IMR-90 (cell line): ENCODE measurements around the gene PCDHA1. TPM values are rescaled to one million over a fixed set of nuclear protein-coding genes. Genes with fewer than 3 reads are reported as not detected.

Experiments
- ATAC-seq: fragments of 200-7000 bp; cut with Tn5 transposase; 2 replicates; pipeline ENCODE4 v1.9.1; 2020; ENCODE audit warnings: low read depth, mild to moderate bottlenecking, moderate library complexity
- BruUV-seq: library from RNA; stranded (reverse); fragments of 400-500 nt; replicated peaks from 2 replicates; lab custom pipeline; 2021; lab: Mats Ljungman, UMichigan
- CTCF ChIA-PET: fragments of 300-600 bp; formaldehyde crosslinking; extraction: SDS; loops from one replicate; lab custom pipeline; 2021; ENCODE audit warnings: antibody characterized with exemption; lab: Yijun Ruan, JAX
- POLR2A ChIA-PET: fragments of 300-600 bp; sonication (Branson Sonifier 250); formaldehyde crosslinking; loops from one replicate; lab custom pipeline; 2022; ENCODE audit warnings: antibody characterized with exemption; ENCODE audit not compliant: unreplicated experiment; lab: Charles Lee
- DNase-seq: peaks from one replicate; pipeline ENCODE4 v3.0.0; 2013
- H2AFZ ChIP-seq: replicated peaks from 2 replicates; pipeline ENCODE3; 2013; ENCODE audit warnings: low read length, mild to moderate bottlenecking; ENCODE audit not compliant: poor library complexity
- H2AK5ac ChIP-seq: 2 replicates; pipeline ENCODE4 v1.6.1; 2013; ENCODE audit warnings: low read depth, low read length, inconsistent platforms
- H2AK9ac ChIP-seq: replicated peaks from 2 replicates; pipeline ENCODE3; 2013; ENCODE audit warnings: mild to moderate bottlenecking, low read depth, low read length, moderate library complexity; ENCODE audit not compliant: poor library complexity
- H2BK120ac ChIP-seq: 2 replicates; pipeline ENCODE4 v1.6.1; 2013; ENCODE audit warnings: low read depth, low read length, inconsistent platforms
- H2BK15ac ChIP-seq: 3 replicates; pipeline ENCODE4 v1.6.1; 2013; ENCODE audit warnings: low read depth, low read length, inconsistent platforms
- H2BK20ac ChIP-seq: 2 replicates; pipeline ENCODE4 v1.6.1; 2013; ENCODE audit warnings: low read depth, mild to moderate bottlenecking, inconsistent platforms, low read length, moderate library complexity
- H2BK5ac ChIP-seq: 2 replicates; pipeline ENCODE4 v1.6.1; 2013; ENCODE audit warnings: mild to moderate bottlenecking, low read depth, low read length, inconsistent platforms; ENCODE audit not compliant: poor library complexity, severe bottlenecking
- H3K14ac ChIP-seq: replicated peaks from 2 replicates; pipeline ENCODE4 v1.6.1; 2013; ENCODE audit warnings: low read depth, low read length, inconsistent platforms
- H3K18ac ChIP-seq: 2 replicates; pipeline ENCODE4 v1.6.1; 2013; ENCODE audit warnings: low read depth, low read length, control low read depth
- H3K23ac ChIP-seq: 2 replicates; pipeline ENCODE4 v1.6.1; 2013; ENCODE audit warnings: low read depth, low read length, inconsistent platforms
- H3K27ac ChIP-seq: 2 replicates; pipeline ENCODE4 v1.5.1; 2013; ENCODE audit warnings: mild to moderate bottlenecking, control low read depth, low read length; ENCODE audit not compliant: insufficient read depth
- H3K27me3 ChIP-seq: 2 replicates; pipeline ENCODE4 v1.6.1; 2013; ENCODE audit warnings: low read length; ENCODE audit not compliant: control insufficient read depth, insufficient read depth
- H3K36me3 ChIP-seq: 2 replicates; pipeline ENCODE4 v1.6.1; 2013; ENCODE audit warnings: low read length, mixed read lengths; ENCODE audit not compliant: control insufficient read depth, insufficient read depth
- H3K4ac ChIP-seq: 2 replicates; pipeline ENCODE4 v1.6.1; 2013; ENCODE audit warnings: low read depth, low read length, inconsistent platforms
- H3K4me1 ChIP-seq: 2 replicates; pipeline ENCODE4 v1.6.1; 2013; ENCODE audit warnings: low read length, mixed read lengths; ENCODE audit not compliant: control insufficient read depth, insufficient read depth
- H3K4me2 ChIP-seq: 2 replicates; pipeline ENCODE4 v1.6.1; 2013; ENCODE audit warnings: low read depth, mild to moderate bottlenecking, control low read depth, low read length, moderate library complexity
- H3K4me3 ChIP-seq: 2 replicates; pipeline ENCODE4 v1.5.1; 2013; ENCODE audit warnings: low read depth, mild to moderate bottlenecking, control low read depth, low read length, moderate library complexity; ENCODE audit not compliant: insufficient read depth
- H3K56ac ChIP-seq: 2 replicates; pipeline ENCODE4 v1.6.1; 2013; ENCODE audit warnings: low read length, inconsistent platforms; ENCODE audit not compliant: insufficient read depth; ENCODE audit errors: extremely low read depth
- H3K79me1 ChIP-seq, 2 experiments: 2 replicates each; pipeline ENCODE4 v1.6.1; 2013; ENCODE audit warnings: low read length in 2 of 2, inconsistent platforms in 1 of 2, low read depth in 1 of 2
- H3K9ac ChIP-seq: 2 replicates; pipeline ENCODE4 v1.6.1; 2013; ENCODE audit warnings: low read depth, low read length, control low read depth
- H3K9me1 ChIP-seq: 2 replicates; pipeline ENCODE4 v1.6.1; 2013; ENCODE audit warnings: low read length, inconsistent platforms; ENCODE audit not compliant: insufficient read depth
- H3K9me3 ChIP-seq: 2 replicates; pipeline ENCODE4 v1.6.1; 2013; ENCODE audit warnings: low read length; ENCODE audit not compliant: control insufficient read depth, insufficient read depth
- H4K20me1 ChIP-seq: 2 replicates; pipeline ENCODE4 v1.6.1; 2013; ENCODE audit warnings: low read length, inconsistent platforms; ENCODE audit not compliant: insufficient read depth
- H4K5ac ChIP-seq: 2 replicates; pipeline ENCODE4 v1.6.1; 2013; ENCODE audit warnings: mild to moderate bottlenecking, low read depth, low read length, control low read depth
- H4K8ac ChIP-seq, 2 experiments: 2 replicates each; pipeline ENCODE4 v1.6.1; 2013; ENCODE audit warnings: low read depth in 2 of 2, low read length in 2 of 2, control low read depth in 1 of 2, inconsistent platforms in 1 of 2
- H4K91ac ChIP-seq: 2 replicates; pipeline ENCODE4 v1.6.1; 2013; ENCODE audit warnings: low read depth, low read length, inconsistent platforms; ENCODE audit not compliant: insufficient read depth
- CHD1 ChIP-seq: IDR thresholded peaks from 2 replicates; pipeline ENCODE4 v1.6.1; 2012; ENCODE audit warnings: low read depth, low read length, improper control_type of control experiment
- MAFK ChIP-seq: IDR thresholded peaks from 2 replicates; pipeline ENCODE4 v1.6.1; 2012; ENCODE audit warnings: low read depth, low read length, improper control_type of control experiment
- RCOR1 ChIP-seq: IDR thresholded peaks from 2 replicates; pipeline ENCODE4 v1.6.1; 2012; ENCODE audit warnings: mild to moderate bottlenecking, low read length, improper control_type of control experiment; ENCODE audit not compliant: insufficient replicate concordance
- SMC3 ChIP-seq: fragments of 150-350 bp; IDR thresholded peaks from 2 replicates; pipeline ENCODE4 v1.6.1; 2016; ENCODE audit warnings: low read depth, mild to moderate bottlenecking, antibody characterized with exemption, low read length, moderate library complexity
- WGBS, 2 experiments: methylation state at CpG; one replicate each; pipeline versions ENCODE4 v1.1.5 to v1.1.7; 2013; ENCODE audit warnings: missing lambda C conversion rate in 2 of 2; ENCODE audit not compliant: insufficient read length in 1 of 2; ENCODE audit errors: extremely low coverage in 2 of 2; 5-methylcytosine and 5-hydroxymethylcytosine counted together
- dilution Hi-C: fragments of 300-500 bp; cut with HindIII; formaldehyde crosslinking; loops from one replicate; pipeline ENCODE4 v1.14.3; 2018; ENCODE audit warnings: low sequenced_read_pairs; ENCODE audit not compliant: unreplicated experiment
- in situ Hi-C: fragments of 300-500 bp; cut with MboI; formaldehyde crosslinking; loops from 3 replicates; pipeline ENCODE4 v1.14.3; 2019; ENCODE audit warnings: low sequenced_read_pairs, inconsistent platforms, mixed read lengths
- intact Hi-C: fragments of 100-400 bp; cut with micrococcal nuclease; formaldehyde crosslinking; loops from 2 replicates; pipeline ENCODE4 v1.10.0; 2022
- polyA plus RNA-seq, 3 experiments: library from polyadenylated mRNA; depleted of rRNA; stranded (reverse); fragments of >200 nt; gene quantifications; 2 replicates each; pipeline ENCODE4 v1.2.3, GENCODE V29; 2012; ENCODE audit warnings: low replicate concordance in 1 of 3
- total RNA-seq: library from RNA; depleted of rRNA; stranded (reverse); fragments of >200 nt; gene quantifications from 2 replicates; pipeline ENCODE4 v1.2.3, GENCODE V29; 2012
- TF ChIP-seq, protein P1 (sequence below): fragments of 150-350 bp; IDR thresholded peaks from 2 replicates; pipeline ENCODE4 v1.6.1; 2016; ENCODE audit warnings: low read depth, mild to moderate bottlenecking, low read length, moderate library complexity, borderline replicate concordance

Gene PCDHA1
- total and polyA plus RNA-seq, 2 of the 4 experiments (the other 2 are of a cell fraction) = under 0.01 to 0.05 TPM

GRCh38 chr5:141041427-141041785 lies 255.5 kb downstream of the PCDHA1 start:
- no peaks in the 10 kb centered on the region for H3K9me1 ChIP-seq
- no peaks in the 10 kb centered on the region for H3K4me1 ChIP-seq
- no CpG with 5 or more reads among the region's 4 CpGs for WGBS, 2 experiments
- no peak overlapping the region for H2AK9ac ChIP-seq
- H3K14ac ChIP-seq = no peak overlapping the region
- no peak overlapping the region for H3K18ac ChIP-seq
- no peak overlapping the region for H3K56ac ChIP-seq
- no peak overlapping the region for H2AK5ac ChIP-seq
- no peak overlapping the region for H4K91ac ChIP-seq
- H2BK120ac ChIP-seq = no peak overlapping the region
- ChIA-PET CTCF (no interaction called here), POLR2A (no interaction called here)
- ATAC-seq (no peak), DNase-seq (no peak)
- intact Hi-C loops = no loop called here
- H3K23ac ChIP-seq = no peak overlapping the region
- no peak overlapping the region for H3K4ac ChIP-seq
- H3K9me3 ChIP-seq = peaks cover 8% of the 10 kb centered on the region
- no peak overlapping the region for H4K8ac ChIP-seq
- H4K20me1 ChIP-seq = no peaks in the 10 kb centered on the region
- no peak overlapping the region for H3K27ac ChIP-seq
- dilution Hi-C loops = no loop called here
- H4K5ac ChIP-seq = no peak overlapping the region
- H3K27me3 ChIP-seq = no peaks in the 10 kb centered on the region
- no peak overlapping the region for H2AFZ ChIP-seq
- no peak overlapping the region for H2BK5ac ChIP-seq
- H3K4me3 ChIP-seq = no peak overlapping the region
- H3K79me1 ChIP-seq = no peaks in the 10 kb centered on the region
- no peaks in the 10 kb centered on the region for H3K36me3 ChIP-seq
- no peak overlapping the region for H2BK20ac ChIP-seq
- H3K4me2 ChIP-seq = no peak overlapping the region
- H3K9ac ChIP-seq = no peak overlapping the region
- BruUV-seq = no TSS peak
- TF ChIP-seq CHD1 (no peak), SMC3 (no peak), MAFK (no peak), RCOR1 (no peak)
- TF ChIP-seq, protein P1, sequence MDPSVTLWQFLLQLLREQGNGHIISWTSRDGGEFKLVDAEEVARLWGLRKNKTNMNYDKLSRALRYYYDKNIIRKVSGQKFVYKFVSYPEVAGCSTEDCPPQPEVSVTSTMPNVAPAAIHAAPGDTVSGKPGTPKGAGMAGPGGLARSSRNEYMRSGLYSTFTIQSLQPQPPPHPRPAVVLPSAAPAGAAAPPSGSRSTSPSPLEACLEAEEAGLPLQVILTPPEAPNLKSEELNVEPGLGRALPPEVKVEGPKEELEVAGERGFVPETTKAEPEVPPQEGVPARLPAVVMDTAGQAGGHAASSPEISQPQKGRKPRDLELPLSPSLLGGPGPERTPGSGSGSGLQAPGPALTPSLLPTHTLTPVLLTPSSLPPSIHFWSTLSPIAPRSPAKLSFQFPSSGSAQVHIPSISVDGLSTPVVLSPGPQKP = no peak
- H2BK15ac ChIP-seq = no peak overlapping the region
- in situ Hi-C loops = no loop called here
